Measurements from ENCODE around the gene GMPS.

GMPS gene

GRCh38 chr3:155991847-155992246 is 121.4 kb downstream of the GMPS start:
- no peak for DNase-seq (ENCODE audit: low spot score)
- no peak for FAIRE-seq

All from urothelium cell line (cell line).